Type B pancreatic cell (in vitro differentiated cells): Measurements from ENCODE around the gene ZBTB8A. TPM values are rescaled to one million over a fixed set of nuclear protein-coding genes. Genes with fewer than 3 reads are reported as not detected.

Experiments
- DNase-seq: peaks from one replicate; pipeline ENCODE4 v3.0.0; 2021; ENCODE audit warnings: mixed read lengths; ENCODE audit not compliant: unreplicated experiment; ENCODE audit errors: extremely low spot score
- H3K27ac Mint-ChIP-seq: 2 replicates; pipeline ENCODE4 v1.8.0; 2021; ENCODE audit warnings: mild to moderate bottlenecking, mixed read lengths
- H3K27me3 Mint-ChIP-seq: 2 replicates; pipeline ENCODE4 v1.8.0; 2021; ENCODE audit warnings: mixed read lengths
- H3K36me3 Mint-ChIP-seq: 2 replicates; pipeline ENCODE4 v1.8.0; 2021; ENCODE audit warnings: mixed read lengths
- H3K4me1 Mint-ChIP-seq: one replicate; pipeline ENCODE4 v1.8.0; 2021; ENCODE audit warnings: mixed read lengths; ENCODE audit not compliant: unreplicated experiment
- H3K4me3 Mint-ChIP-seq: 2 replicates; pipeline ENCODE4 v1.8.0; 2021; ENCODE audit warnings: mild to moderate bottlenecking, mixed read lengths
- H3K9me3 Mint-ChIP-seq: 2 replicates; pipeline ENCODE4 v1.8.0; 2021; ENCODE audit warnings: mixed read lengths
- long read RNA-seq: library from polyadenylated mRNA; unstranded; transcript quantifications from one replicate; pipeline ENCODE4 v2.0.0, GENCODE V29; 2020
- total RNA-seq: library from RNA; stranded (reverse); gene quantifications from 2 replicates; pipeline ENCODE4 v1.2.1, GENCODE V29; 2021; ENCODE audit warnings: low replicate concordance
- TF ChIP-seq, protein P1 (sequence below): fragments of 200-600 bp; sonication (generic); conservative IDR thresholded peaks from 2 replicates; pipeline ENCODE4 v1.5.0; 2021; ENCODE audit warnings: antibody characterized with exemption, mild to moderate bottlenecking

ZBTB8A gene
- 5.4 and 9.5 TPM in 2 replicates for total RNA-seq
- long read RNA-seq, full-length matches to known transcripts = 37 of 45 reads
- long read RNA-seq, partial matches to known transcripts = 2 of 45 reads
- long read RNA-seq, other reads (novel, unspliced or antisense) = 6 of 45 reads

GRCh38 chr1:32538887-32539583, at the start of gene ZBTB8A:
TSS of gene ZBTB8A (plus strand) at chr1:32539427. CDS start at chr1:32592932, 53,505 bp downstream.
- Mint-ChIP-seq H3K27me3 (peaks cover 12% of the 10 kb centered on the region), H3K4me3 (peak within 1 kb of the TSS; percentile 98), H3K27ac (peak within 1 kb of the TSS; percentile 89), H3K4me1 (peaks cover 20% of the 10 kb centered on the region), H3K36me3 (peaks cover 7% of the 10 kb centered on the region), H3K9me3 (no peaks in the 10 kb centered on the region)
- peak; percentile 70 for DNase-seq
- TF ChIP-seq, protein P1, sequence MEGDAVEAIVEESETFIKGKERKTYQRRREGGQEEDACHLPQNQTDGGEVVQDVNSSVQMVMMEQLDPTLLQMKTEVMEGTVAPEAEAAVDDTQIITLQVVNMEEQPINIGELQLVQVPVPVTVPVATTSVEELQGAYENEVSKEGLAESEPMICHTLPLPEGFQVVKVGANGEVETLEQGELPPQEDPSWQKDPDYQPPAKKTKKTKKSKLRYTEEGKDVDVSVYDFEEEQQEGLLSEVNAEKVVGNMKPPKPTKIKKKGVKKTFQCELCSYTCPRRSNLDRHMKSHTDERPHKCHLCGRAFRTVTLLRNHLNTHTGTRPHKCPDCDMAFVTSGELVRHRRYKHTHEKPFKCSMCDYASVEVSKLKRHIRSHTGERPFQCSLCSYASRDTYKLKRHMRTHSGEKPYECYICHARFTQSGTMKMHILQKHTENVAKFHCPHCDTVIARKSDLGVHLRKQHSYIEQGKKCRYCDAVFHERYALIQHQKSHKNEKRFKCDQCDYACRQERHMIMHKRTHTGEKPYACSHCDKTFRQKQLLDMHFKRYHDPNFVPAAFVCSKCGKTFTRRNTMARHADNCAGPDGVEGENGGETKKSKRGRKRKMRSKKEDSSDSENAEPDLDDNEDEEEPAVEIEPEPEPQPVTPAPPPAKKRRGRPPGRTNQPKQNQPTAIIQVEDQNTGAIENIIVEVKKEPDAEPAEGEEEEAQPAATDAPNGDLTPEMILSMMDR = no peak

DNA sequence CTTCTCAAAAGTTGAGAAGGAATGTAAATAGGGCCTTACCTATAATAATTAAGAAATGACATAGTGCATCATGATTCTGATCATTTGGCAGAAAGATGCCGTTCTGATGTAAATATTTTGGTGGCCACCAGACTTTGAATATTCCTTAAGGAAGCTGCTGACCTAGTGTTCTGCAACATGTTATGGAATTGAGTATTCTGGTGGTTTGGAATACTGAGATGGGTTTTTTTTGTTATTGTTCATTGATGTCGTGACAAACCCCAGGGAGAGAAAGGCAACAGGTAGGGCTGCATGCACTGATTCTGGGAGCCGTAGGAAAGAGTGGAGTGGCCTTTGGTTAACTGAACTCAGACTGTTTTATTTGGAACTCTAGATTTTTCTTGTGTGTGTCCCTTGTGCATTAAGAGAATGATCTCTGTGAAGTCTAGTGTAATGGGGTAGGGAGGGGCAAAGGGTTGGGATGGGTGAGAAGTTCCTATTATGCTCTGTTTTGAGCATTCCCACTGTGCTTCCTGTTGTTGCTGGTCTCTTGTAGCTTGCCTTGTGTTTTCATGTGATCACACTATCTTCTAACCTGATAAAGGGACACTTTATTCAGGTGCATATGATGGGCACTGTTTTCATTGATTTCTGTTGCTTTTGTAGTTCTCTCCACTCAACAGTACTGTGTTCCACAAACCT, 49.3 kb upstream of the ZBTB8A start:
- H3K4me1 Mint-ChIP-seq = peaks cover 15% of the 10 kb centered on the region
- TF ChIP-seq, protein P1 = no peak
- peaks cover 12% of the 10 kb centered on the region for H3K36me3 Mint-ChIP-seq
- DNase-seq = no peak
- no peak overlapping the region for H3K27ac Mint-ChIP-seq
- no peaks in the 10 kb centered on the region for H3K27me3 Mint-ChIP-seq
- no peak overlapping the region for H3K4me3 Mint-ChIP-seq
- H3K9me3 Mint-ChIP-seq = no peaks in the 10 kb centered on the region

- TF ChIP-seq, protein P1 = no peak
- Mint-ChIP-seq H3K36me3 (peaks cover 12% of the 10 kb centered on the region), H3K27ac (no peak overlapping the region), H3K27me3 (no peaks in the 10 kb centered on the region), H3K4me3 (no peak overlapping the region), H3K9me3 (no peaks in the 10 kb centered on the region), H3K4me1 (peaks cover 17% of the 10 kb centered on the region)
- no peak for DNase-seq
Measured at GRCh38 chr1:32491386-32491785, 47.8 kb upstream of the ZBTB8A start.

DNA sequence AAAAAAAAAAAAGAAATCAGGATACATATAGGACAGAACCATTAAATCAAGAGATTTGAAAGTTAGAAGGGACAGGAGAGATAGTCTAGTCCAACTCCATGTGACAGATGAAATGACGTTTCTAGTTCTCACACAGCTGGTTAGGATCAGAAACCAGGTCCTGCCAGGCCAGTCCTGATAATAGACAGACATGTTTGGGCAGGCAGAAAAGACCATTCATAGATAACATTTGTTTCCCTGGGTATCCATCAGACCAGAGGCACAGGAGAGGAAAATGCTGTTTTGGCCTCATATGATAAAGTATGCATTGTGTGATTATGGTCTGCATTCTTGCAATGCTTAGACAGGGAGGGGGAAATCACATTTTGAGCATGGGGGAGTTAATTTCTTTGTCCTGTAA, 45.0 kb upstream of the ZBTB8A start:
- peak overlapping the region; percentile 55 for H3K4me3 Mint-ChIP-seq
- H3K27me3 Mint-ChIP-seq = no peaks in the 10 kb centered on the region
- peaks cover 18% of the 10 kb centered on the region for H3K4me1 Mint-ChIP-seq
- no peak for DNase-seq
- TF ChIP-seq, protein P1 = no peak
- H3K36me3 Mint-ChIP-seq = peaks cover 7% of the 10 kb centered on the region
- no peaks in the 10 kb centered on the region for H3K9me3 Mint-ChIP-seq
- peak overlapping the region; percentile 79 for H3K27ac Mint-ChIP-seq

- TF ChIP-seq, protein P1 = no peak
- Mint-ChIP-seq H3K4me1 (peaks cover 18% of the 10 kb centered on the region), H3K27me3 (no peaks in the 10 kb centered on the region), H3K9me3 (no peaks in the 10 kb centered on the region), H3K36me3 (peaks cover 4% of the 10 kb centered on the region), H3K27ac (peak overlapping the region; percentile 85), H3K4me3 (no peak overlapping the region)
- DNase-seq = no peak
Measured at GRCh38 chr1:32494711-32495337, 44.4 kb upstream of the ZBTB8A start.
